Ishikawa (cell line): ENCODE results near the gene LSM3.

Source experiments
- CEBPB ChIP-seq: IDR thresholded peaks from 2 replicates; pipeline ENCODE4 v1.6.1; 2012
- CREB1 ChIP-seq: IDR thresholded peaks from 2 replicates; pipeline ENCODE4 v1.6.1; 2012; ENCODE audit warnings: low read depth
- EGR1 ChIP-seq: IDR thresholded peaks from 2 replicates; pipeline ENCODE4 v1.6.1; 2012
- EP300 ChIP-seq: IDR thresholded peaks from 2 replicates; pipeline ENCODE4 v1.6.1; 2012; ENCODE audit warnings: borderline replicate concordance
- RAD21 ChIP-seq: IDR thresholded peaks from 2 replicates; pipeline ENCODE4 v1.6.1; 2012; ENCODE audit warnings: low read depth
- REST ChIP-seq: IDR thresholded peaks from 2 replicates; pipeline ENCODE4 v1.6.1; 2012; ENCODE audit warnings: low read depth, mild to moderate bottlenecking
- TAF1 ChIP-seq: IDR thresholded peaks from 2 replicates; pipeline ENCODE4 v1.6.1; 2012; ENCODE audit warnings: low read depth, mild to moderate bottlenecking
- TCF12 ChIP-seq: IDR thresholded peaks from 2 replicates; pipeline ENCODE4 v1.6.1; 2012; ENCODE audit warnings: low read depth
- TEAD4 ChIP-seq: IDR thresholded peaks from 2 replicates; pipeline ENCODE4 v1.6.1; 2012
- YY1 ChIP-seq: IDR thresholded peaks from 2 replicates; pipeline ENCODE4 v1.6.1; 2012; ENCODE audit warnings: low read depth
- ZBTB7A ChIP-seq: IDR thresholded peaks from 2 replicates; pipeline ENCODE4 v1.6.1; 2012; ENCODE audit warnings: low read depth
- TF ChIP-seq, protein P1 (sequence below): IDR thresholded peaks from 2 replicates; pipeline ENCODE4 v1.6.1; 2012
- TF ChIP-seq, protein P2 (sequence below): IDR thresholded peaks from 2 replicates; pipeline ENCODE4 v1.6.1; 2012

DNA sequence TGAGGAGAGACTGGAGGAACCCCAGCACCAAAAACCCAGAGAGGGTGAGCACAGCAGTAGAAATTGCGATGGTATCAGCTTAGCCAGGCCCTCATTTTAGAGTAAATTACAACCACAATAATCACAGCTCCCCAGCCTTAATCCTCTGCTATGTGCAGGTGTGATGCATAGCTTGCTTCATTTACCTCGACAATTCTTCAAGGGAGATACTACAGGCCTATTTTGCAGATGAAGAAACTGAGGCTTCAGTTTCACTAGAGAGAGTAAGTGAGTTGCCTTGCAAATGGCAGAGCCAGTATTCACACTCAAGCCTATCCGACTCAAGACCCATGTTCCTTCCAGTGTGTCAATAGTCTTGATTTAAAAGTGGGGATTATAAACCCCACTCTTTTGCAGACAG lies 33.4 kb downstream of the LSM3 start:
- no peak for TF ChIP-seq YY1
- no peak for TF ChIP-seq TEAD4
- TF ChIP-seq TCF12, result no peak
- no peak for TF ChIP-seq REST
- no peak for TF ChIP-seq CEBPB
- TF ChIP-seq EP300, result no peak
- TF ChIP-seq, protein P1, sequence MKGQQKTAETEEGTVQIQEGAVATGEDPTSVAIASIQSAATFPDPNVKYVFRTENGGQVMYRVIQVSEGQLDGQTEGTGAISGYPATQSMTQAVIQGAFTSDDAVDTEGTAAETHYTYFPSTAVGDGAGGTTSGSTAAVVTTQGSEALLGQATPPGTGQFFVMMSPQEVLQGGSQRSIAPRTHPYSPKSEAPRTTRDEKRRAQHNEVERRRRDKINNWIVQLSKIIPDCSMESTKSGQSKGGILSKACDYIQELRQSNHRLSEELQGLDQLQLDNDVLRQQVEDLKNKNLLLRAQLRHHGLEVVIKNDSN, result no peak
- no peak for TF ChIP-seq ZBTB7A
- TF ChIP-seq RAD21, result no peak
- TF ChIP-seq EGR1, result no peak
- TF ChIP-seq CREB1, result no peak
- TF ChIP-seq, protein P2, sequence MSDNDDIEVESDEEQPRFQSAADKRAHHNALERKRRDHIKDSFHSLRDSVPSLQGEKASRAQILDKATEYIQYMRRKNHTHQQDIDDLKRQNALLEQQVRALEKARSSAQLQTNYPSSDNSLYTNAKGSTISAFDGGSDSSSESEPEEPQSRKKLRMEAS, result no peak
- no peak for TF ChIP-seq TAF1
